ENCODE results near the gene STAU1.

STAU1 gene

DNA sequence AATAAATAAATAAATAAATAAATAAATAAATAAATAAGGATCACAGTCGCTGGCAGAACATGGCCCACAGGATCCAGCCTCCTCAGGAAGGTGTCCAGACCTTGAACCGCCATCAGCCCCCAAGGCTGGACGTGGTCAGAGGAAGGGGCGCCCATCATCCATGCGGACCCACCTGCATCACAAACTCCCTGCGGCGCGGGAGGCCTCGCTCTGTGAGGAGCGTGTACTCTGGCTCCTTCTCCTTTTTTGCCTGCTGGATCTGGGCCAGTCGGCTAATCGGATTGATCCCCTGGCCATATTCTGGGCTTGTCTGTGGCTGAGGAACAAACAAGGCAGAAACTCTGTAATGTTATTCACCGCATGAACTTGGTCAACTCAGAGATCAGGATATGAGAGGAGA is 65.2 kb downstream of the STAU1 start:
- TF ChIP-seq ZFX (IDR thresholded peaks at IDR 0.05; ENCODE audit: borderline replicate concordance), result no peak
- TF ChIP-seq, protein P1, sequence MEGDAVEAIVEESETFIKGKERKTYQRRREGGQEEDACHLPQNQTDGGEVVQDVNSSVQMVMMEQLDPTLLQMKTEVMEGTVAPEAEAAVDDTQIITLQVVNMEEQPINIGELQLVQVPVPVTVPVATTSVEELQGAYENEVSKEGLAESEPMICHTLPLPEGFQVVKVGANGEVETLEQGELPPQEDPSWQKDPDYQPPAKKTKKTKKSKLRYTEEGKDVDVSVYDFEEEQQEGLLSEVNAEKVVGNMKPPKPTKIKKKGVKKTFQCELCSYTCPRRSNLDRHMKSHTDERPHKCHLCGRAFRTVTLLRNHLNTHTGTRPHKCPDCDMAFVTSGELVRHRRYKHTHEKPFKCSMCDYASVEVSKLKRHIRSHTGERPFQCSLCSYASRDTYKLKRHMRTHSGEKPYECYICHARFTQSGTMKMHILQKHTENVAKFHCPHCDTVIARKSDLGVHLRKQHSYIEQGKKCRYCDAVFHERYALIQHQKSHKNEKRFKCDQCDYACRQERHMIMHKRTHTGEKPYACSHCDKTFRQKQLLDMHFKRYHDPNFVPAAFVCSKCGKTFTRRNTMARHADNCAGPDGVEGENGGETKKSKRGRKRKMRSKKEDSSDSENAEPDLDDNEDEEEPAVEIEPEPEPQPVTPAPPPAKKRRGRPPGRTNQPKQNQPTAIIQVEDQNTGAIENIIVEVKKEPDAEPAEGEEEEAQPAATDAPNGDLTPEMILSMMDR (IDR thresholded peaks at IDR 0.05), result no peak

DNA sequence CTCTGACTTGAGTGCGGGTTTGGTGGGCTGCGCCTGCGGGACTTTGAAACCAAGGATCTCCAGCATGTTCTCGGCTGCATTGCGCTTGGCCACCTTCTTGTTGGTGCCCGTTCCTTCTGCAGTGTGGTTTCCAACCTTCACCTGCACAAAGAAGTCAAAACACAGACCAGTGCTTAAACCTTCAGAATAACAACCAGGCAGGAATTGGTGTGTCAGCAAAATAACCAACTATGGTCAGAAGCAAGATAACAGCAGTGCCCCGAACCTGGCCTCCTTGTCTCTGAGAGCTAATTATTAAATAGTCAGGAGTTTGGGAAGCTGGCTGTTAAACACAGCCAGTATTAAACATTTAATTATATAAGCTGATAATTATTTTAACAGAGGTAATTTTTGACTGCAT is 68.1 kb downstream of the STAU1 start:
- no peak for TF ChIP-seq ZFX (IDR thresholded peaks at IDR 0.05; ENCODE audit: borderline replicate concordance)
- TF ChIP-seq, protein P1 (IDR thresholded peaks at IDR 0.05), result no peak
- no peak overlapping the region for H3K27ac ChIP-seq

More for the DNA sequence above, 65.2 kb downstream of the STAU1 start:
- no peak overlapping the region for H3K27ac ChIP-seq

DNA sequence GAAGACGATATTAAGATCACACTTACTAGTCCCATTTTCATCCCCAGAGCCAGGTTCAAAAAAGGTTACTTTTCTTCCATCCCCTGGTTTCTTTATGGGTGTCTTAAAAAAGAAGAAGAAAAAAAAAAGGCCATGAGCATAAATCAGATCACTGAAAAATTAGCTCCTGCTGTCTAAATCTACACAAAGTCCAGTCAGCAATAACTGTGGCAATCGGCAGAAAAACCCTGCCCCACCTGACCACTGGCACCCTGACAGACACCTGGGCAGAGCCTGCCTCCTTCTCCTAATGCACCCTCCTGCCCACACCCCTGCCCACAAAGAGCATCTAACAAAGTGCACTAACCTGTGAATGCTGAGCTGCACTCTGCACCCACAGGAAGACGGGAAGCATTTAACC is 69.8 kb downstream of the STAU1 start:
- H3K27ac ChIP-seq, result no peak overlapping the region
- TF ChIP-seq ZFX (IDR thresholded peaks at IDR 0.05; ENCODE audit: borderline replicate concordance), result no peak
- TF ChIP-seq, protein P1 (IDR thresholded peaks at IDR 0.05), result no peak

DNA sequence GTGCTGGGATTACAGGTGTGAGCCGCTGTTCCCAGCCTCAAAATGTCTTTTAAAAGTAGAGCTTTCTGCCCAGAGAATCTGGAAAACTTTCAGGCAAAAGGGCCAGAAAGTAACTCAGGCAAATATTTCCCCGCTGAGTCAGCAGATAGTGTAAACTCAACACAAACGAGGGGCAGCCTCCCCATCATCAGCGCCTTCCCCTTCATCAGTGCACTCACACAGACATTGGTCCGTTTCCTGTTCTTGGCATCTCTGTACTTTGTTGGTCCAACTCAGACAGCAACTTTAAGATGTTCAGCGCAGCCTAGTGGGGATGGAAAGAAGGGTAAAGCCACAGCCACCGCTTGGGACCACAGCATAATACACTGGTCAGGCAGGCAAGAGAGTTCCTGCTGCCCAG is 72.6 kb downstream of the STAU1 start:
- H3K27ac ChIP-seq, result no peak overlapping the region
- no peak for TF ChIP-seq ZFX (IDR thresholded peaks at IDR 0.05; ENCODE audit: borderline replicate concordance)
- TF ChIP-seq, protein P1 (IDR thresholded peaks at IDR 0.05), result no peak

DNA sequence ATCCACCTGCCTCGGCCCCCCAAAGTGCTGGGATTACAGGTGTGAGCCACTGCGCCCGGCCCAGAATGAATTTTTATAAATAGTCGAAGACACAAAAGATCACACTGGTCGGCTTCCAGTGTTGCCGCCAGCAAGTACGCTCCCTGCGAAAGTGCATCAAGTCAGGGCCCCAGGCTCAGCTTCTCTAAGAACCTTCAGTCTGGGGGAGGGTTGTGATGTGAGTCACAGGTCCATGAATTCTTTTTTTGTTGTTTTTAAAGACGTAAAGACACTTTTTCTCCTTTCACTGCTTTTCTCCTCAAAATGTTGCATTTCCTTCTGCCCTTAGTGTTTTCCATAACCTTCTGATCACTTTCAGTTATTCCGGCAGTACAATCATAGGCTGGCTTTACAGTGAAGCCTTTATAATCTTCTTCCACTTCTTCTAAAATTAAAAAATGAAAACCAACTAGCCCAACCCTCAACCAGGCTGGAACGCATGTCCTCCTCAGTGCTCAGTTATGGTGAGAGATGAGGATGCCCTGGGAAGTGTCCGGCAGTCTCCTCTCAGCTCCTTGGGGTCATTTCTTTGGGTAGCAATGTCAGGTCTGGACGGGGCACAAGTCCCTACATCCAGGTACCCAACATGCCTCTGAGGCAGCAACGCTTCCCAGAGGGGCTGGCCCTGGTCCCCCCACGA is 75.4 kb downstream of the STAU1 start:
- TF ChIP-seq, protein P1 (IDR thresholded peaks at IDR 0.05), result no peak
- TF ChIP-seq ZFX (IDR thresholded peaks at IDR 0.05; ENCODE audit: borderline replicate concordance), result no peak
- no peak overlapping the region for H3K27ac ChIP-seq

DNA sequence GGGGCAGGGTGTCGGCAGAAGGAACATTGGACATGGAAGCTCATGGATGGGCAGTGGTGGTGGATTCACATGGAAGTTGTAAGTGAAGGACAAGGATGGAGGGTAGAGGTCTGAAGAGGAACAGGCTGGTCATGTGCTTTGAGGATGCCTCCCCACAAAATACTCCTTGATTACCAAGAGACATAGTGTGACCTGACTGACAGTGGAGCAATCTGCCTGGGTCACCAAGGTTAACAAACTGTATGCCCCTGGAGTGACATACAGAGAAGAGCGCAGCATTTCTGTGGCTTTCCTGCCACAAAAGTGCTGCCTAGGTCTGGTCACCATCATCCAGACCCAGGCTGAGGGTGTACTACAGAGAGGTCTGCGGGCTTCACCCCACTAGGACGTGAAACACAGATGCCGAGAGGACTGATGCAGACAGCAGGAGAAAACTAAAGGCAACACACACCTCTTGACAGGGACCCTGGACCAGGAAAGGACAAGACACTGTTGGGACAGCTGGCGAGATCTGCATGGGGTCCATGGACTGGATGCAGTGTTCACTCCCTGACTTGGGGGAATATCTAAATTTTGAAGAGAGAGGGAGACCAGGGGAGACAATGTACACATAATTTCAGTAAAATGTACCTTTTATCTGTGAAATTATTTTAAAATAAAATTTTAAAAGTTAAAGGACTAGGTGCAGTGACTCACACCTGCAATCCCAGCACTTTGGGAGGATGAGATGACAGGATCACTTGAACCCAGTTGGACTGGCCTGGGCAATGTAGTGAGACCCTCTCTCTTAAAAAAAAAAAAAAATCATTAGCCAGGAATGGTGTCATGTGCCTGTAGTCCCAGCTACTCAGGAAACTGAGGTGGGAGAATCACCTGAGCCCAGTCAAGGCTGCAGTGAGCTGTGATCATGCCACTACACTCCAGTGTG is 77.1 kb downstream of the STAU1 start:
- no peak overlapping the region for H3K27ac ChIP-seq

More for the DNA sequence above, 77.1 kb downstream of the STAU1 start:
- TF ChIP-seq, protein P1 (IDR thresholded peaks at IDR 0.05), result no peak
- TF ChIP-seq ZFX (IDR thresholded peaks at IDR 0.05; ENCODE audit: borderline replicate concordance), result no peak

Measured in 22Rv1 (cell line).